Measurements from ENCODE around the gene TMED1.

- TF ChIP-seq, protein P1, sequence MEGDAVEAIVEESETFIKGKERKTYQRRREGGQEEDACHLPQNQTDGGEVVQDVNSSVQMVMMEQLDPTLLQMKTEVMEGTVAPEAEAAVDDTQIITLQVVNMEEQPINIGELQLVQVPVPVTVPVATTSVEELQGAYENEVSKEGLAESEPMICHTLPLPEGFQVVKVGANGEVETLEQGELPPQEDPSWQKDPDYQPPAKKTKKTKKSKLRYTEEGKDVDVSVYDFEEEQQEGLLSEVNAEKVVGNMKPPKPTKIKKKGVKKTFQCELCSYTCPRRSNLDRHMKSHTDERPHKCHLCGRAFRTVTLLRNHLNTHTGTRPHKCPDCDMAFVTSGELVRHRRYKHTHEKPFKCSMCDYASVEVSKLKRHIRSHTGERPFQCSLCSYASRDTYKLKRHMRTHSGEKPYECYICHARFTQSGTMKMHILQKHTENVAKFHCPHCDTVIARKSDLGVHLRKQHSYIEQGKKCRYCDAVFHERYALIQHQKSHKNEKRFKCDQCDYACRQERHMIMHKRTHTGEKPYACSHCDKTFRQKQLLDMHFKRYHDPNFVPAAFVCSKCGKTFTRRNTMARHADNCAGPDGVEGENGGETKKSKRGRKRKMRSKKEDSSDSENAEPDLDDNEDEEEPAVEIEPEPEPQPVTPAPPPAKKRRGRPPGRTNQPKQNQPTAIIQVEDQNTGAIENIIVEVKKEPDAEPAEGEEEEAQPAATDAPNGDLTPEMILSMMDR (IDR thresholded peaks at IDR 0.05; ENCODE audit: extremely low read depth in 1 of 2, insufficient read depth in 1 of 2, low read depth in 1 of 2, low read length in 2 of 2): no peak
- TF ChIP-seq MYC (IDR thresholded peaks at IDR 0.05; ENCODE audit: low read depth, low read length) (no peak), EZH2 (IDR thresholded peaks at IDR 0.05; ENCODE audit: borderline replicate concordance, low read depth, low read length, severe bottlenecking) (no peak), POLR2A (IDR thresholded peaks at IDR 0.05; ENCODE audit: low read depth, low read length) (no peak)
Measured at GRCh38 chr19:10789866-10790265, 46.1 kb downstream of the TMED1 start.

Measured in endothelial cell of umbilical vein (primary cell).